GM12872 (cell line): ENCODE results near the gene NGB.

Source experiments
- CTCF ChIP-seq: IDR thresholded peaks from 3 replicates; pipeline ENCODE4 v1.5.1; 2011; ENCODE audit warnings: low read depth, mild to moderate bottlenecking, low read length, moderate library complexity; ENCODE audit not compliant: insufficient read depth

Gene NGB

GRCh38 chr14:77228056-77228455 lies 43.0 kb downstream of the NGB start:
- TF ChIP-seq CTCF: no peak

- no peak for TF ChIP-seq CTCF
Measured at GRCh38 chr14:77225892-77226557, 45.0 kb downstream of the NGB start.

- TF ChIP-seq CTCF: no peak
Measured at GRCh38 chr14:77225254-77225653, 45.8 kb downstream of the NGB start.

- no peak for TF ChIP-seq CTCF
Measured at GRCh38 chr14:77224212-77224611, 46.8 kb downstream of the NGB start.

GRCh38 chr14:77222546-77223225 lies 48.3 kb downstream of the NGB start:
- TF ChIP-seq CTCF: no peak

- no peak for TF ChIP-seq CTCF
Measured at GRCh38 chr14:77221241-77221871, 49.6 kb downstream of the NGB start.

GRCh38 chr14:77220246-77221017 lies 50.6 kb downstream of the NGB start:
- TF ChIP-seq CTCF: no peak
